Skeletal muscle satellite cell (primary cell): Measurements from ENCODE around the gene RMND5B.

Experiments
- H3K27me3 ChIP-seq: 2 replicates; pipeline ENCODE4 v1.7.0; 2013; ENCODE audit warnings: low read length; ENCODE audit not compliant: control insufficient read depth, insufficient read depth
- H3K36me3 ChIP-seq: 2 replicates; pipeline ENCODE4 v1.7.0; 2013; ENCODE audit warnings: mild to moderate bottlenecking, control low read depth, low read length; ENCODE audit not compliant: insufficient read depth
- H3K4me1 ChIP-seq: 2 replicates; pipeline ENCODE4 v1.7.0; 2013; ENCODE audit warnings: low read length; ENCODE audit not compliant: control insufficient read depth, insufficient read depth
- H3K4me2 ChIP-seq: 2 replicates; pipeline ENCODE4 v1.7.0; 2013; ENCODE audit warnings: mild to moderate bottlenecking, low read length
- H3K4me3 ChIP-seq: 2 replicates; pipeline ENCODE4 v1.7.0; 2013; ENCODE audit warnings: low read length
- H3K9ac ChIP-seq: 2 replicates; pipeline ENCODE4 v1.7.0; 2013; ENCODE audit warnings: mild to moderate bottlenecking, low read depth, low read length, moderate library complexity
- H3K9me3 ChIP-seq: replicated peaks from 2 replicates; pipeline ENCODE4 v1.7.0; 2013; ENCODE audit warnings: mild to moderate bottlenecking, control low read depth, low read length

The RMND5B gene

GRCh38 chr5:178155065-178155464 is 24.3 kb downstream of the RMND5B start:
- Histone ChIP-seq H3K9ac (no peak overlapping the region), H3K27me3 (peaks cover 7% of the 10 kb centered on the region), H3K4me2 (no peak overlapping the region), H3K4me3 (no peak overlapping the region), H3K9me3 (no peaks in the 10 kb centered on the region), H3K36me3 (peaks cover 21% of the 10 kb centered on the region), H3K4me1 (peaks cover 7% of the 10 kb centered on the region)

GRCh38 chr5:178160176-178160575 is 29.4 kb downstream of the RMND5B start:
- no peak overlapping the region for H3K9ac ChIP-seq
- H3K4me1 ChIP-seq = peaks cover 2% of the 10 kb centered on the region
- H3K4me2 ChIP-seq = no peak overlapping the region
- H3K4me3 ChIP-seq = no peak overlapping the region
- H3K36me3 ChIP-seq = no peaks in the 10 kb centered on the region
- peaks cover 28% of the 10 kb centered on the region for H3K27me3 ChIP-seq
- no peaks in the 10 kb centered on the region for H3K9me3 ChIP-seq

GRCh38 chr5:178162481-178162880 is 31.7 kb downstream of the RMND5B start:
- H3K4me1 ChIP-seq = peaks cover 2% of the 10 kb centered on the region
- peaks cover 46% of the 10 kb centered on the region for H3K27me3 ChIP-seq
- no peak overlapping the region for H3K4me2 ChIP-seq
- H3K36me3 ChIP-seq = no peaks in the 10 kb centered on the region
- H3K4me3 ChIP-seq = no peak overlapping the region
- no peaks in the 10 kb centered on the region for H3K9me3 ChIP-seq
- no peak overlapping the region for H3K9ac ChIP-seq

GRCh38 chr5:178163772-178164735 is 33.2 kb downstream of the RMND5B start:
- H3K9me3 ChIP-seq = no peaks in the 10 kb centered on the region
- H3K36me3 ChIP-seq = no peaks in the 10 kb centered on the region
- H3K4me3 ChIP-seq = no peak overlapping the region
- H3K4me1 ChIP-seq = peaks cover 2% of the 10 kb centered on the region
- H3K4me2 ChIP-seq = peak overlapping the region; percentile 78
- H3K27me3 ChIP-seq = peaks cover 49% of the 10 kb centered on the region
- H3K9ac ChIP-seq = no peak overlapping the region

- Histone ChIP-seq H3K4me3 (no peak overlapping the region), H3K27me3 (peaks cover 48% of the 10 kb centered on the region), H3K9me3 (no peaks in the 10 kb centered on the region), H3K4me2 (no peak overlapping the region), H3K4me1 (peaks cover 2% of the 10 kb centered on the region), H3K9ac (no peak overlapping the region), H3K36me3 (no peaks in the 10 kb centered on the region)
These were observed 34.8 kb downstream of the RMND5B start for GRCh38 chr5:178165581-178165980.

- Histone ChIP-seq H3K36me3 (no peaks in the 10 kb centered on the region), H3K4me2 (no peak overlapping the region), H3K4me3 (no peak overlapping the region), H3K27me3 (peaks cover 27% of the 10 kb centered on the region), H3K9me3 (no peaks in the 10 kb centered on the region), H3K4me1 (no peaks in the 10 kb centered on the region), H3K9ac (no peak overlapping the region)
These were observed 39.6 kb downstream of the RMND5B start for GRCh38 chr5:178170455-178170854.

GRCh38 chr5:178174456-178174855 is 43.6 kb downstream of the RMND5B start:
- Histone ChIP-seq H3K4me2 (no peak overlapping the region), H3K4me3 (no peak overlapping the region), H3K36me3 (no peaks in the 10 kb centered on the region), H3K9me3 (peaks cover under 1% of the 10 kb centered on the region), H3K27me3 (peaks cover 5% of the 10 kb centered on the region), H3K9ac (no peak overlapping the region), H3K4me1 (no peaks in the 10 kb centered on the region)

- Histone ChIP-seq H3K4me3 (no peak overlapping the region), H3K9me3 (peaks cover 4% of the 10 kb centered on the region), H3K4me1 (no peaks in the 10 kb centered on the region), H3K27me3 (peaks cover 6% of the 10 kb centered on the region), H3K4me2 (no peak overlapping the region), H3K36me3 (no peaks in the 10 kb centered on the region), H3K9ac (no peak overlapping the region)
These were observed 46.0 kb downstream of the RMND5B start for GRCh38 chr5:178176791-178177190.

GRCh38 chr5:178177569-178177968 is 46.8 kb downstream of the RMND5B start:
- Histone ChIP-seq H3K36me3 (no peaks in the 10 kb centered on the region), H3K9ac (no peak overlapping the region), H3K4me3 (no peak overlapping the region), H3K4me1 (no peaks in the 10 kb centered on the region), H3K4me2 (no peak overlapping the region), H3K27me3 (peaks cover 8% of the 10 kb centered on the region), H3K9me3 (peaks cover 4% of the 10 kb centered on the region)

- Histone ChIP-seq H3K4me3 (no peak overlapping the region), H3K4me1 (no peaks in the 10 kb centered on the region), H3K36me3 (no peaks in the 10 kb centered on the region), H3K27me3 (peaks cover 17% of the 10 kb centered on the region), H3K9ac (no peak overlapping the region), H3K4me2 (no peak overlapping the region), H3K9me3 (peaks cover 4% of the 10 kb centered on the region)
These were observed 49.5 kb downstream of the RMND5B start for GRCh38 chr5:178180141-178180863.

- no peak overlapping the region for H3K9ac ChIP-seq
- peaks cover 17% of the 10 kb centered on the region for H3K27me3 ChIP-seq
- no peaks in the 10 kb centered on the region for H3K36me3 ChIP-seq
- H3K4me3 ChIP-seq = no peak overlapping the region
- H3K4me1 ChIP-seq = no peaks in the 10 kb centered on the region
- H3K9me3 ChIP-seq = peaks cover 4% of the 10 kb centered on the region
- H3K4me2 ChIP-seq = no peak overlapping the region
These were observed 51.5 kb downstream of the RMND5B start for GRCh38 chr5:178182158-178182876.
